Measurements from ENCODE around the gene GIMAP5.

DNA sequence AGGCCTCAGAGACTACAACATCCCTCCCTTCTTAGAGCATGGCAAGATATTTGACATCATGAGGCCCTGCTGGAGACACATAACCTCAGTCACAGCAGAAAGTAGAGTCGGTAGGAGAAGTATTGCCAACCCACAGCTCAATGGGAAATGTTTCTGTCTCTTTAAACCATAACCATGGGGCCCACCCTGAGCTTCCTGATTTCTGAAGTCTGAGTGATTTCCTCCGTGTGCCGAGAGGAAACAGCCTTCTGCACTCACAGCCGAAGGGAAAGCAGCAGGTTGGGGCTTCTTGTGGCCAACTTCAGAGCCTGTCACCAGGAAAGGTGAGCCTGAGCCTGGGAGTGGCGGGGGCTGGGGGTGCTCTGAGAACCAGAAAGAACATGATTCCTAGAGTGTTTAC lies 20.9 kb upstream of the GIMAP5 start, which contains the start of gene GIMAP1:
- TF ChIP-seq EP300 (conservative IDR thresholded peaks at IDR 0.05; ENCODE audit: poor library complexity, severe bottlenecking): no peak
- TF ChIP-seq, protein P1, sequence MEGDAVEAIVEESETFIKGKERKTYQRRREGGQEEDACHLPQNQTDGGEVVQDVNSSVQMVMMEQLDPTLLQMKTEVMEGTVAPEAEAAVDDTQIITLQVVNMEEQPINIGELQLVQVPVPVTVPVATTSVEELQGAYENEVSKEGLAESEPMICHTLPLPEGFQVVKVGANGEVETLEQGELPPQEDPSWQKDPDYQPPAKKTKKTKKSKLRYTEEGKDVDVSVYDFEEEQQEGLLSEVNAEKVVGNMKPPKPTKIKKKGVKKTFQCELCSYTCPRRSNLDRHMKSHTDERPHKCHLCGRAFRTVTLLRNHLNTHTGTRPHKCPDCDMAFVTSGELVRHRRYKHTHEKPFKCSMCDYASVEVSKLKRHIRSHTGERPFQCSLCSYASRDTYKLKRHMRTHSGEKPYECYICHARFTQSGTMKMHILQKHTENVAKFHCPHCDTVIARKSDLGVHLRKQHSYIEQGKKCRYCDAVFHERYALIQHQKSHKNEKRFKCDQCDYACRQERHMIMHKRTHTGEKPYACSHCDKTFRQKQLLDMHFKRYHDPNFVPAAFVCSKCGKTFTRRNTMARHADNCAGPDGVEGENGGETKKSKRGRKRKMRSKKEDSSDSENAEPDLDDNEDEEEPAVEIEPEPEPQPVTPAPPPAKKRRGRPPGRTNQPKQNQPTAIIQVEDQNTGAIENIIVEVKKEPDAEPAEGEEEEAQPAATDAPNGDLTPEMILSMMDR (IDR thresholded peaks at IDR 0.05; ENCODE audit: poor library complexity, severe bottlenecking): no peak
- TF ChIP-seq POLR2AphosphoS5 (IDR thresholded peaks at IDR 0.05): no peak
- no peak for TF ChIP-seq EZH2 (IDR thresholded peaks at IDR 0.05; ENCODE audit: borderline replicate concordance, insufficient read depth, low read length, poor library complexity, severe bottlenecking)
- no peak for TF ChIP-seq SMC3 (conservative IDR thresholded peaks at IDR 0.05; ENCODE audit: poor library complexity)
